ENCODE data around the gene IL1R1. TPM values are rescaled to one million over a fixed set of nuclear protein-coding genes. Genes with fewer than 3 reads are reported as not detected.

The IL1R1 gene
- total RNA-seq, 1 donor from 2014 or later, result 6.3 TPM

GRCh38 chr2:102145107-102145506, 2.6 kb downstream of the IL1R1 start:
- Histone ChIP-seq H3K27ac (ENCODE audit: low read depth, low read length) (no peak overlapping the region), H3K9me3 (ENCODE audit: control insufficient read depth in 3 of 3, low read length in 3 of 3) (peaks cover 0 to 9% (median 6%) of the 10 kb centered on the region in 3 donors), H3K4me3 (ENCODE audit: low read length in 3 of 3) (peak overlapping the region in 2 of 3 donors; percentile 1 to 6), H3K4me1 (ENCODE audit: control insufficient read depth in 3 of 3, insufficient read depth in 3 of 3, low read length in 3 of 3) (peaks cover 27 to 45% (median 36%) of the 10 kb centered on the region in 3 donors), H3K36me3 (ENCODE audit: control insufficient read depth in 3 of 3, insufficient read depth in 3 of 3, low read length in 3 of 3) (peaks cover 0 to 12% (median 0%) of the 10 kb centered on the region in 3 donors), H3K9ac (ENCODE audit: low read depth in 1 of 3, low read length in 3 of 3) (no peak overlapping the region), H3K27me3 (ENCODE audit: control insufficient read depth in 3 of 3, insufficient read depth in 3 of 3, low read length in 3 of 3) (no peaks in the 10 kb centered on the region)

DNA sequence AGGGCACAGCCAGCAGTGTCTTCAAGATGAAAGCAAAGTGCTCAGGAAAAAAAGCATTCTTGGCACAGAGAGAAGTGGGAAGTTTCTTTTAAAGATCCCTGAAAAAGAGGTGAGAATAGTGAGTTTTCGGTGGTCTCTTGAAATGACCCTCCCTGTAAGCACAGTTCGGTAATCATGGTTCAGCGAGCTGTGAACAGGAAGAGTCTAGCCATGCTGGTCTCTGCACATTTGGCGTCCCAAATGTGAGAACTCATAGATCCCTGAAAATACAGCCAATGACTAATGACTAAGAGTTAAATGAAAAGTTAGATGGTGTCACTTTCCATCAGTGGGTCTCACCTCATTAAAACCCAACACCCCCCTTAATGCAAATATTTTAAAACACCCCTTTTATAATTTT, 3.4 kb downstream of the IL1R1 start:
- H3K4me3 ChIP-seq (ENCODE audit: low read length in 3 of 3), result no peak overlapping the region
- H3K36me3 ChIP-seq (ENCODE audit: control insufficient read depth in 3 of 3, insufficient read depth in 3 of 3, low read length in 3 of 3), result peaks cover 0 to 12% (median 0%) of the 10 kb centered on the region in 3 donors
- peaks cover 27 to 41% (median 36%) of the 10 kb centered on the region in 3 donors for H3K4me1 ChIP-seq (ENCODE audit: control insufficient read depth in 3 of 3, insufficient read depth in 3 of 3, low read length in 3 of 3)
- H3K9me3 ChIP-seq (ENCODE audit: control insufficient read depth in 3 of 3, low read length in 3 of 3), result peaks cover 0 to 9% (median 6%) of the 10 kb centered on the region in 3 donors
- no peak overlapping the region for H3K9ac ChIP-seq (ENCODE audit: low read depth in 1 of 3, low read length in 3 of 3)
- H3K27ac ChIP-seq (ENCODE audit: low read depth, low read length), result no peak overlapping the region
- no peaks in the 10 kb centered on the region for H3K27me3 ChIP-seq (ENCODE audit: control insufficient read depth in 3 of 3, insufficient read depth in 3 of 3, low read length in 3 of 3)

GRCh38 chr2:102147935-102148334, 5.4 kb downstream of the IL1R1 start:
- Histone ChIP-seq H3K36me3 (ENCODE audit: control insufficient read depth in 3 of 3, insufficient read depth in 3 of 3, low read length in 3 of 3) (peaks cover 0 to 12% (median 4%) of the 10 kb centered on the region in 3 donors), H3K9me3 (ENCODE audit: control insufficient read depth in 3 of 3, low read length in 3 of 3) (peaks cover 0 to 9% (median 6%) of the 10 kb centered on the region in 3 donors), H3K9ac (ENCODE audit: low read depth in 1 of 3, low read length in 3 of 3) (no peak overlapping the region), H3K4me3 (ENCODE audit: low read length in 3 of 3) (no peak overlapping the region), H3K27ac (ENCODE audit: low read depth, low read length) (no peak overlapping the region), H3K27me3 (ENCODE audit: control insufficient read depth in 3 of 3, insufficient read depth in 3 of 3, low read length in 3 of 3) (no peaks in the 10 kb centered on the region), H3K4me1 (ENCODE audit: control insufficient read depth in 3 of 3, insufficient read depth in 3 of 3, low read length in 3 of 3) (peaks cover 15 to 29% (median 27%) of the 10 kb centered on the region in 3 donors)

DNA sequence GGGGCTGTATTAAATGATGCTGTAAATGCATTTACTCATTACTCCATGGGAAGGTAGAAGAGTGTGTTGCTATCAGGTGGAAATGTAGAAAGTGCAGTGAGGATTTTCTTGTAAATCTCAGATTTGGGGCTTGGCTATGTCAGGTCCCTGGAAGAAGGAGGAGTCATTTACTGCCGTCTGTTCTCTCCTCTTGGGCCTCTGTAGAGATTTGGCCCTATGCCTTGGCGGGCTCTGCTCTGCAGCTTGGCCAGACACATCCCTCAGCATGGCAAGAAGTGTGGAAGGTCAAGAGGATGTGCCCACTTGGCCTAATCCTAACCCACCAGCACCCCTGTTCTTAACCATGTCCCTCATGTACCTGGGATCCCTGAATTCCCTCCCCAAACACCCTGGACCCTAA, 6.7 kb downstream of the IL1R1 start:
- Histone ChIP-seq H3K27me3 (ENCODE audit: control insufficient read depth in 3 of 3, insufficient read depth in 3 of 3, low read length in 3 of 3) (no peaks in the 10 kb centered on the region), H3K4me1 (ENCODE audit: control insufficient read depth in 3 of 3, insufficient read depth in 3 of 3, low read length in 3 of 3) (peaks cover 2 to 18% (median 16%) of the 10 kb centered on the region in 3 donors), H3K9ac (ENCODE audit: low read depth in 1 of 3, low read length in 3 of 3) (no peak overlapping the region), H3K9me3 (ENCODE audit: control insufficient read depth in 3 of 3, low read length in 3 of 3) (peaks cover 0 to 9% (median 6%) of the 10 kb centered on the region in 3 donors), H3K27ac (ENCODE audit: low read depth, low read length) (no peak overlapping the region), H3K36me3 (ENCODE audit: control insufficient read depth in 3 of 3, insufficient read depth in 3 of 3, low read length in 3 of 3) (peaks cover 3 to 18% (median 6%) of the 10 kb centered on the region in 3 donors), H3K4me3 (ENCODE audit: low read length in 3 of 3) (peak overlapping the region in 1 of 3 donors; percentile 6)

GRCh38 chr2:102149644-102150455, 7.3 kb downstream of the IL1R1 start:
- H3K9ac ChIP-seq (ENCODE audit: low read depth in 1 of 3, low read length in 3 of 3), result no peak overlapping the region
- H3K27me3 ChIP-seq (ENCODE audit: control insufficient read depth in 3 of 3, insufficient read depth in 3 of 3, low read length in 3 of 3), result no peaks in the 10 kb centered on the region
- no peak overlapping the region for H3K4me3 ChIP-seq (ENCODE audit: low read length in 3 of 3)
- no peak overlapping the region for H3K27ac ChIP-seq (ENCODE audit: low read depth, low read length)
- peaks cover 9 to 23% (median 12%) of the 10 kb centered on the region in 3 donors for H3K36me3 ChIP-seq (ENCODE audit: control insufficient read depth in 3 of 3, insufficient read depth in 3 of 3, low read length in 3 of 3)
- H3K9me3 ChIP-seq (ENCODE audit: control insufficient read depth in 3 of 3, low read length in 3 of 3), result peaks cover 0 to 9% (median 6%) of the 10 kb centered on the region in 3 donors
- peaks cover 2 to 20% (median 10%) of the 10 kb centered on the region in 3 donors for H3K4me1 ChIP-seq (ENCODE audit: control insufficient read depth in 3 of 3, insufficient read depth in 3 of 3, low read length in 3 of 3)

GRCh38 chr2:102154364-102154763, 11.8 kb downstream of the IL1R1 start:
- Histone ChIP-seq H3K27me3 (ENCODE audit: control insufficient read depth in 3 of 3, insufficient read depth in 3 of 3, low read length in 3 of 3) (no peaks in the 10 kb centered on the region), H3K9ac (ENCODE audit: low read depth in 1 of 3, low read length in 3 of 3) (no peak overlapping the region), H3K9me3 (ENCODE audit: control insufficient read depth in 3 of 3, low read length in 3 of 3) (no peaks in the 10 kb centered on the region), H3K27ac (ENCODE audit: low read depth, low read length) (no peak overlapping the region), H3K4me1 (ENCODE audit: control insufficient read depth in 3 of 3, insufficient read depth in 3 of 3, low read length in 3 of 3) (peaks cover 8 to 27% (median 15%) of the 10 kb centered on the region in 3 donors), H3K36me3 (ENCODE audit: control insufficient read depth in 3 of 3, insufficient read depth in 3 of 3, low read length in 3 of 3) (peaks cover 26 to 31% (median 26%) of the 10 kb centered on the region in 3 donors), H3K4me3 (ENCODE audit: low read length in 3 of 3) (no peak overlapping the region)

DNA sequence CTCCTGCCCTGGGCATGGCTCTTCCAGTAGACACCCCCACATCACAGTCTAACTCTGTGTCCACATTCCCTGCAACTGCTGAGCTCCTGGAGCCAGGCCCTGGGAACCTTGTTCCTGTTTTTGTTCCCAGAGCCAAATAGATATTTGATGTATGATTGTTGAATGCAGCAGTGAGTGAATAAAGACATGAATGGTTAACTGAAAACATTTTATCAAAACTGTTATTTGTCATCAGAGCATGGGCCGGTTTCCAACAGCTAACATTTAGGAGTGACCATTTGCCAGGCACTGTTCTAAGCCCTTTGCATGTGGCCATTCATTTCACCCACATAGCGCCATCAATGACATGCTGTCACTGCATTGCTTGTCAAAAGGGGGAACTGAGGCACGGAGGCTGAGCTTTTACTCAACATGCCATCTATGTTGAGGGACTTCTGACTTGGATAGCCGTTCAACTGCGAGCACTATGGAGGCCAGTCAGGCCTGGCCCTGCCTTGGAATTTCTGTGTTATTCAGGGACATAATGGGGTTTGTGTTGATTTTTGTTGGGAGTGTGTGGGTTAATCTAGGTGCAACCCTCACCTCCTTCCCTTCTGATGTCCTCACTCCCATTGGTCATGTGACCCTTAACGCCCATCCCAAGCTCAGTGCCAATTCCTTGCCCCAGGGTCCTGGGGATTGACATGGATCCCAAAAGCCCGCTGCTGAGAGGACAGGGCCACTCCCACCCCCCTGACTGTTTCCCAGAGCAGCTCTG, 12.6 kb downstream of the IL1R1 start:
- Histone ChIP-seq H3K27me3 (ENCODE audit: control insufficient read depth in 3 of 3, insufficient read depth in 3 of 3, low read length in 3 of 3) (no peaks in the 10 kb centered on the region), H3K9me3 (ENCODE audit: control insufficient read depth in 3 of 3, low read length in 3 of 3) (no peaks in the 10 kb centered on the region), H3K27ac (ENCODE audit: low read depth, low read length) (peak overlapping the region; percentile 67), H3K4me3 (ENCODE audit: low read length in 3 of 3) (peak overlapping the region in 1 of 3 donors; percentile 45), H3K4me1 (ENCODE audit: control insufficient read depth in 3 of 3, insufficient read depth in 3 of 3, low read length in 3 of 3) (peaks cover 8 to 23% (median 9%) of the 10 kb centered on the region in 3 donors), H3K36me3 (ENCODE audit: control insufficient read depth in 3 of 3, insufficient read depth in 3 of 3, low read length in 3 of 3) (peaks cover 23 to 31% (median 30%) of the 10 kb centered on the region in 3 donors), H3K9ac (ENCODE audit: low read depth in 1 of 3, low read length in 3 of 3) (no peak overlapping the region)

- peaks cover 25 to 35% (median 35%) of the 10 kb centered on the region in 3 donors for H3K36me3 ChIP-seq (ENCODE audit: control insufficient read depth in 3 of 3, insufficient read depth in 3 of 3, low read length in 3 of 3)
- H3K27me3 ChIP-seq (ENCODE audit: control insufficient read depth in 3 of 3, insufficient read depth in 3 of 3, low read length in 3 of 3), result no peaks in the 10 kb centered on the region
- no peaks in the 10 kb centered on the region for H3K9me3 ChIP-seq (ENCODE audit: control insufficient read depth in 3 of 3, low read length in 3 of 3)
- peaks cover 8 to 21% (median 9%) of the 10 kb centered on the region in 3 donors for H3K4me1 ChIP-seq (ENCODE audit: control insufficient read depth in 3 of 3, insufficient read depth in 3 of 3, low read length in 3 of 3)
- H3K4me3 ChIP-seq (ENCODE audit: low read length in 3 of 3), result no peak overlapping the region
- H3K9ac ChIP-seq (ENCODE audit: low read depth in 1 of 3, low read length in 3 of 3), result no peak overlapping the region
- H3K27ac ChIP-seq (ENCODE audit: low read depth, low read length), result peak overlapping the region; percentile 67
Observed at GRCh38 chr2:102155703-102156515, 13.4 kb downstream of the IL1R1 start.

- Histone ChIP-seq H3K9me3 (ENCODE audit: control insufficient read depth in 3 of 3, low read length in 3 of 3) (no peaks in the 10 kb centered on the region), H3K27me3 (ENCODE audit: control insufficient read depth in 3 of 3, insufficient read depth in 3 of 3, low read length in 3 of 3) (no peaks in the 10 kb centered on the region), H3K36me3 (ENCODE audit: control insufficient read depth in 3 of 3, insufficient read depth in 3 of 3, low read length in 3 of 3) (peaks cover 25 to 35% (median 32%) of the 10 kb centered on the region in 3 donors), H3K27ac (ENCODE audit: low read depth, low read length) (no peak overlapping the region), H3K9ac (ENCODE audit: low read depth in 1 of 3, low read length in 3 of 3) (no peak overlapping the region), H3K4me1 (ENCODE audit: control insufficient read depth in 3 of 3, insufficient read depth in 3 of 3, low read length in 3 of 3) (peaks cover 8 to 19% (median 9%) of the 10 kb centered on the region in 3 donors), H3K4me3 (ENCODE audit: low read length in 3 of 3) (no peak overlapping the region)
Observed at GRCh38 chr2:102158011-102158755, 15.6 kb downstream of the IL1R1 start.
